LNCaP clone FGC (cell line): Measurements from ENCODE around the gene CASZ1.

Experiments used
- DNase-seq: peaks from one replicate; pipeline ENCODE4 v3.0.0-alpha.2; 2011; ENCODE audit warnings: low read depth
- H3K4me3 ChIP-seq: 2 replicates; pipeline ENCODE4 v1.5.1; 2011; ENCODE audit warnings: mild to moderate bottlenecking, low read depth, low read length, control low read depth
- CTCF ChIP-seq: IDR thresholded peaks from 2 replicates; pipeline ENCODE4 v1.5.1; 2012; ENCODE audit warnings: mild to moderate bottlenecking; ENCODE audit not compliant: control insufficient read depth, insufficient read depth; ENCODE audit errors: extremely low read depth

CASZ1 gene

GRCh38 chr1:10794724-10795275, 1.6 kb downstream of the CASZ1 start:
- DNase-seq: no peak
- peak overlapping the region; percentile 93 for H3K4me3 ChIP-seq

GRCh38 chr1:10793129-10793651, 3.3 kb downstream of the CASZ1 start:
- DNase-seq: peak; percentile 83
- peak overlapping the region; percentile 93 for H3K4me3 ChIP-seq
- TF ChIP-seq CTCF: no peak

More at GRCh38 chr1:10794724-10795275, 1.6 kb downstream of the CASZ1 start:
- TF ChIP-seq CTCF: no peak

GRCh38 chr1:10791105-10791951, 5.1 kb downstream of the CASZ1 start:
- peak; percentile 85 for DNase-seq
- no peak for TF ChIP-seq CTCF
- peak overlapping the region; percentile 93 for H3K4me3 ChIP-seq

- H3K4me3 ChIP-seq: peak overlapping the region; percentile 93
- TF ChIP-seq CTCF: no peak
- no peak for DNase-seq
Observed at GRCh38 chr1:10789803-10790702, 6.4 kb downstream of the CASZ1 start.

- no peak for DNase-seq
- TF ChIP-seq CTCF: no peak
- peak overlapping the region; percentile 93 for H3K4me3 ChIP-seq
Observed at GRCh38 chr1:10789047-10789791, 7.2 kb downstream of the CASZ1 start.

- peak; percentile 56 for TF ChIP-seq CTCF
- no peak for DNase-seq
- peak overlapping the region; percentile 34 for H3K4me3 ChIP-seq
Observed at GRCh38 chr1:10788592-10789006, 7.8 kb downstream of the CASZ1 start.
